Panc1 (cell line): ENCODE results near the gene ZKSCAN8. TPM values are rescaled to one million over a fixed set of nuclear protein-coding genes. Genes with fewer than 3 reads are reported as not detected.

ENCODE experiments used
- ATAC-seq: fragments of 200-7000 bp; cut with Tn5 transposase; 2 replicates; pipeline ENCODE4 v1.9.1; 2020; ENCODE audit warnings: mild to moderate bottlenecking, moderate library complexity
- BruUV-seq: library from RNA; stranded (reverse); fragments of 400-500 nt; replicated peaks from 2 replicates; lab custom pipeline; 2021; lab: Mats Ljungman, UMichigan
- CTCF ChIA-PET: fragments of 300-600 bp; sonication (Branson Sonifier 250); formaldehyde crosslinking; loops from one replicate; lab custom pipeline; 2022; ENCODE audit warnings: antibody characterized with exemption; lab: Charles Lee
- POLR2A ChIA-PET: fragments of 300-600 bp; sonication (Branson Sonifier 250); formaldehyde crosslinking; loops from one replicate; lab custom pipeline; 2022; ENCODE audit warnings: antibody characterized with exemption; lab: Charles Lee
- DNase-seq: peaks from one replicate; pipeline ENCODE4 v3.0.0-alpha.2; 2010; ENCODE audit warnings: low read depth, low spot score
- H3K27ac ChIP-seq: 2 replicates; pipeline ENCODE4 v1.5.1; 2011; ENCODE audit warnings: mild to moderate bottlenecking, low read length, inconsistent platforms
- H3K27me3 ChIP-seq: fragments of 200-500 bp; sonication (Bioruptor generic); 2 replicates; pipeline ENCODE4 v1.6.0; 2014; ENCODE audit warnings: low read length, inconsistent platforms; ENCODE audit not compliant: control insufficient read depth, insufficient read depth
- H3K36me3 ChIP-seq: fragments of 200-500 bp; sonication (Bioruptor generic); 2 replicates; pipeline ENCODE4 v1.5.1; 2014; ENCODE audit warnings: inconsistent platforms, mild to moderate bottlenecking, low read length, moderate library complexity; ENCODE audit not compliant: control insufficient read depth, insufficient read depth
- H3K4me1 ChIP-seq: 2 replicates; pipeline ENCODE4 v1.5.1; 2011; ENCODE audit warnings: inconsistent platforms, mild to moderate bottlenecking, low read length, moderate library complexity; ENCODE audit not compliant: control insufficient read depth, insufficient read depth
- H3K4me3 ChIP-seq, 2 experiments: 2 replicates each; pipeline ENCODE4 v1.5.1; 2011 to 2012; ENCODE audit warnings: low read depth in 2 of 2, low read length in 2 of 2, mild to moderate bottlenecking in 2 of 2, inconsistent platforms in 1 of 2, moderate library complexity in 1 of 2
- H3K9me3 ChIP-seq: fragments of 200-500 bp; sonication (Bioruptor generic); 2 replicates; pipeline ENCODE4 v1.5.1; 2014; ENCODE audit warnings: low read depth, mild to moderate bottlenecking, inconsistent platforms, low read length, moderate library complexity; ENCODE audit not compliant: control insufficient read depth, insufficient read depth
- CTCF ChIP-seq: fragments of 450-650 bp; IDR thresholded peaks from 2 replicates; pipeline ENCODE4 v1.5.1; 2017; ENCODE audit warnings: mild to moderate bottlenecking
- POLR2AphosphoS5 ChIP-seq: IDR thresholded peaks from 2 replicates; pipeline ENCODE4 v1.6.1; 2012; ENCODE audit warnings: mild to moderate bottlenecking, low read depth, low read length, moderate library complexity
- REST ChIP-seq, 2 experiments: IDR thresholded peaks; 2 replicates each; pipeline ENCODE4 v1.6.1; 2011 to 2012; ENCODE audit warnings: low read depth in 2 of 2, control low read depth in 1 of 2, low read length in 1 of 2, mild to moderate bottlenecking in 1 of 2, moderate library complexity in 1 of 2; ENCODE audit not compliant: insufficient read depth in 1 of 2
- SIN3A ChIP-seq: IDR thresholded peaks from 2 replicates; pipeline ENCODE4 v1.6.1; 2012; ENCODE audit warnings: low read depth, mild to moderate bottlenecking, low read length, moderate library complexity, borderline replicate concordance; ENCODE audit not compliant: insufficient read depth
- TCF7L2 ChIP-seq: IDR thresholded peaks from 2 replicates; pipeline ENCODE4 v1.6.1; 2011; ENCODE audit warnings: mild to moderate bottlenecking, low read depth, low read length, inconsistent platforms
- in situ Hi-C: cut with HindIII; loops from 2 replicates; pipeline ENCODE4 v1.10.0; 2016; ENCODE audit warnings: low sequenced_read_pairs, low pct_unique_long_range_greater_than_20kb
- intact Hi-C: fragments of 100-400 bp; cut with micrococcal nuclease; formaldehyde crosslinking; loops from one replicate; pipeline ENCODE4 v1.10.0; 2022; ENCODE audit not compliant: unreplicated experiment
- total RNA-seq: library from RNA; stranded (reverse); gene quantifications from one replicate; pipeline ENCODE4 v1.2.1, GENCODE V29; 2021; ENCODE audit not compliant: unreplicated experiment

The ZKSCAN8 gene
- total RNA-seq, 1 experiment from 2014 or later = 18.4 TPM

- POLR2A ChIA-PET = no interaction called here
- H3K9me3 ChIP-seq = peaks cover 54% of the 10 kb centered on the region
- no peak for TF ChIP-seq TCF7L2
- no peak for TF ChIP-seq CTCF
- TF ChIP-seq REST (IDR thresholded peaks at IDR 0.05; ENCODE audit: insufficient read depth in 1 of 2, low read depth in 2 of 2, low read length in 1 of 2) = no peak
- no peak for TF ChIP-seq SIN3A
- no peak for TF ChIP-seq POLR2AphosphoS5
- no peaks in the 10 kb centered on the region for H3K36me3 ChIP-seq
- in situ Hi-C loops = no loop called here
- ATAC-seq = no peak
- no peaks in the 10 kb centered on the region for H3K4me1 ChIP-seq
- no peak for DNase-seq
- CTCF ChIA-PET = no interaction called here
- intact Hi-C loops = no loop called here
- no peak overlapping the region for H3K4me3 ChIP-seq
- H3K27ac ChIP-seq = no peak overlapping the region
- no TSS peak for BruUV-seq
- no peaks in the 10 kb centered on the region for H3K27me3 ChIP-seq
These were observed 46.7 kb downstream of the ZKSCAN8 start for GRCh38 chr6:28188111-28188979.

- peaks cover 4% of the 10 kb centered on the region; the same call in 1 of the 2 replicates for H3K9me3 ChIP-seq
- intact Hi-C loops (no loop called here), in situ Hi-C loops (no loop called here)
- no peak overlapping the region for H3K4me3 ChIP-seq
- ChIA-PET POLR2A (interaction anchor here (0.6 kb wide), 1 partner anchor 18 kb away, joined by 3 read pairs; no protein-coding TSS in a partner anchor), CTCF (no interaction called here)
- DNase-seq (no peak), ATAC-seq (no peak)
- no TSS peak for BruUV-seq
- TF ChIP-seq TCF7L2 (no peak), SIN3A (no peak), POLR2AphosphoS5 (no peak), REST (IDR thresholded peaks at IDR 0.05; ENCODE audit: insufficient read depth in 1 of 2, low read depth in 2 of 2, low read length in 1 of 2) (no peak), CTCF (no peak)
- H3K27ac ChIP-seq = no peak overlapping the region
- no peaks in the 10 kb centered on the region for H3K4me1 ChIP-seq
- no peaks in the 10 kb centered on the region for H3K36me3 ChIP-seq
- H3K27me3 ChIP-seq = no peaks in the 10 kb centered on the region
These were observed 58.3 kb downstream of the ZKSCAN8 start for GRCh38 chr6:28200020-28200419.
